IMR-90 (cell line): Measurements from ENCODE around the gene SRGAP2C. TPM values are rescaled to one million over a fixed set of nuclear protein-coding genes. Genes with fewer than 3 reads are reported as not detected.
"Not testable (repeated sequence)": the region's sequence is repeated elsewhere in the genome, so short reads cannot be mapped to it uniquely, and the experiment has no call there.

ENCODE experiments used
- ATAC-seq: fragments of 200-7000 bp; cut with Tn5 transposase; 2 replicates; pipeline ENCODE4 v1.9.1; 2020; ENCODE audit warnings: low read depth, mild to moderate bottlenecking, moderate library complexity
- BruUV-seq: library from RNA; stranded (reverse); fragments of 400-500 nt; replicated peaks from 2 replicates; lab custom pipeline; 2021; lab: Mats Ljungman, UMichigan
- CTCF ChIA-PET: fragments of 300-600 bp; formaldehyde crosslinking; extraction: SDS; loops from one replicate; lab custom pipeline; 2021; ENCODE audit warnings: antibody characterized with exemption; lab: Yijun Ruan, JAX
- POLR2A ChIA-PET: fragments of 300-600 bp; sonication (Branson Sonifier 250); formaldehyde crosslinking; loops from one replicate; lab custom pipeline; 2022; ENCODE audit warnings: antibody characterized with exemption; ENCODE audit not compliant: unreplicated experiment; lab: Charles Lee
- DNase-seq: peaks from one replicate; pipeline ENCODE4 v3.0.0; 2013
- H2AFZ ChIP-seq: replicated peaks from 2 replicates; pipeline ENCODE3; 2013; ENCODE audit warnings: low read length, mild to moderate bottlenecking; ENCODE audit not compliant: poor library complexity
- H2AK5ac ChIP-seq: 2 replicates; pipeline ENCODE4 v1.6.1; 2013; ENCODE audit warnings: low read depth, low read length, inconsistent platforms
- H2AK9ac ChIP-seq: replicated peaks from 2 replicates; pipeline ENCODE3; 2013; ENCODE audit warnings: mild to moderate bottlenecking, low read depth, low read length, moderate library complexity; ENCODE audit not compliant: poor library complexity
- H2BK120ac ChIP-seq: 2 replicates; pipeline ENCODE4 v1.6.1; 2013; ENCODE audit warnings: low read depth, low read length, inconsistent platforms
- H2BK15ac ChIP-seq: 3 replicates; pipeline ENCODE4 v1.6.1; 2013; ENCODE audit warnings: low read depth, low read length, inconsistent platforms
- H2BK20ac ChIP-seq: 2 replicates; pipeline ENCODE4 v1.6.1; 2013; ENCODE audit warnings: low read depth, mild to moderate bottlenecking, inconsistent platforms, low read length, moderate library complexity
- H2BK5ac ChIP-seq: 2 replicates; pipeline ENCODE4 v1.6.1; 2013; ENCODE audit warnings: mild to moderate bottlenecking, low read depth, low read length, inconsistent platforms; ENCODE audit not compliant: poor library complexity, severe bottlenecking
- H3K14ac ChIP-seq: replicated peaks from 2 replicates; pipeline ENCODE4 v1.6.1; 2013; ENCODE audit warnings: low read depth, low read length, inconsistent platforms
- H3K18ac ChIP-seq: 2 replicates; pipeline ENCODE4 v1.6.1; 2013; ENCODE audit warnings: low read depth, low read length, control low read depth
- H3K23ac ChIP-seq: 2 replicates; pipeline ENCODE4 v1.6.1; 2013; ENCODE audit warnings: low read depth, low read length, inconsistent platforms
- H3K27ac ChIP-seq: 2 replicates; pipeline ENCODE4 v1.5.1; 2013; ENCODE audit warnings: mild to moderate bottlenecking, control low read depth, low read length; ENCODE audit not compliant: insufficient read depth
- H3K27me3 ChIP-seq: 2 replicates; pipeline ENCODE4 v1.6.1; 2013; ENCODE audit warnings: low read length; ENCODE audit not compliant: control insufficient read depth, insufficient read depth
- H3K36me3 ChIP-seq: 2 replicates; pipeline ENCODE4 v1.6.1; 2013; ENCODE audit warnings: low read length, mixed read lengths; ENCODE audit not compliant: control insufficient read depth, insufficient read depth
- H3K4ac ChIP-seq: 2 replicates; pipeline ENCODE4 v1.6.1; 2013; ENCODE audit warnings: low read depth, low read length, inconsistent platforms
- H3K4me1 ChIP-seq: 2 replicates; pipeline ENCODE4 v1.6.1; 2013; ENCODE audit warnings: low read length, mixed read lengths; ENCODE audit not compliant: control insufficient read depth, insufficient read depth
- H3K4me2 ChIP-seq: 2 replicates; pipeline ENCODE4 v1.6.1; 2013; ENCODE audit warnings: low read depth, mild to moderate bottlenecking, control low read depth, low read length, moderate library complexity
- H3K4me3 ChIP-seq: 2 replicates; pipeline ENCODE4 v1.5.1; 2013; ENCODE audit warnings: low read depth, mild to moderate bottlenecking, control low read depth, low read length, moderate library complexity; ENCODE audit not compliant: insufficient read depth
- H3K56ac ChIP-seq: 2 replicates; pipeline ENCODE4 v1.6.1; 2013; ENCODE audit warnings: low read length, inconsistent platforms; ENCODE audit not compliant: insufficient read depth; ENCODE audit errors: extremely low read depth
- H3K79me1 ChIP-seq, 2 experiments: 2 replicates each; pipeline ENCODE4 v1.6.1; 2013; ENCODE audit warnings: low read length in 2 of 2, inconsistent platforms in 1 of 2, low read depth in 1 of 2
- H3K9ac ChIP-seq: 2 replicates; pipeline ENCODE4 v1.6.1; 2013; ENCODE audit warnings: low read depth, low read length, control low read depth
- H3K9me1 ChIP-seq: 2 replicates; pipeline ENCODE4 v1.6.1; 2013; ENCODE audit warnings: low read length, inconsistent platforms; ENCODE audit not compliant: insufficient read depth
- H3K9me3 ChIP-seq: 2 replicates; pipeline ENCODE4 v1.6.1; 2013; ENCODE audit warnings: low read length; ENCODE audit not compliant: control insufficient read depth, insufficient read depth
- H4K20me1 ChIP-seq: 2 replicates; pipeline ENCODE4 v1.6.1; 2013; ENCODE audit warnings: low read length, inconsistent platforms; ENCODE audit not compliant: insufficient read depth
- H4K5ac ChIP-seq: 2 replicates; pipeline ENCODE4 v1.6.1; 2013; ENCODE audit warnings: mild to moderate bottlenecking, low read depth, low read length, control low read depth
- H4K8ac ChIP-seq, 2 experiments: 2 replicates each; pipeline ENCODE4 v1.6.1; 2013; ENCODE audit warnings: low read depth in 2 of 2, low read length in 2 of 2, control low read depth in 1 of 2, inconsistent platforms in 1 of 2
- H4K91ac ChIP-seq: 2 replicates; pipeline ENCODE4 v1.6.1; 2013; ENCODE audit warnings: low read depth, low read length, inconsistent platforms; ENCODE audit not compliant: insufficient read depth
- WGBS, 2 experiments: methylation state at CpG; one replicate each; pipeline versions ENCODE4 v1.1.5 to v1.1.7; 2013; ENCODE audit warnings: missing lambda C conversion rate in 2 of 2; ENCODE audit not compliant: insufficient read length in 1 of 2; ENCODE audit errors: extremely low coverage in 2 of 2; 5-methylcytosine and 5-hydroxymethylcytosine counted together
- dilution Hi-C: fragments of 300-500 bp; cut with HindIII; formaldehyde crosslinking; loops from one replicate; pipeline ENCODE4 v1.14.3; 2018; ENCODE audit warnings: low sequenced_read_pairs; ENCODE audit not compliant: unreplicated experiment
- in situ Hi-C: fragments of 300-500 bp; cut with MboI; formaldehyde crosslinking; loops from 3 replicates; pipeline ENCODE4 v1.14.3; 2019; ENCODE audit warnings: low sequenced_read_pairs, inconsistent platforms, mixed read lengths
- intact Hi-C: fragments of 100-400 bp; cut with micrococcal nuclease; formaldehyde crosslinking; loops from 2 replicates; pipeline ENCODE4 v1.10.0; 2022
- polyA plus RNA-seq, 3 experiments: library from polyadenylated mRNA; depleted of rRNA; stranded (reverse); fragments of >200 nt; gene quantifications; 2 replicates each; pipeline ENCODE4 v1.2.3, GENCODE V29; 2012; ENCODE audit warnings: low replicate concordance in 1 of 3
- total RNA-seq: library from RNA; depleted of rRNA; stranded (reverse); fragments of >200 nt; gene quantifications from 2 replicates; pipeline ENCODE4 v1.2.3, GENCODE V29; 2012

The SRGAP2C gene
- total and polyA plus RNA-seq, 2 of the 4 experiments (the other 2 are of a cell fraction): 5.6 to 12.7 TPM

DNA sequence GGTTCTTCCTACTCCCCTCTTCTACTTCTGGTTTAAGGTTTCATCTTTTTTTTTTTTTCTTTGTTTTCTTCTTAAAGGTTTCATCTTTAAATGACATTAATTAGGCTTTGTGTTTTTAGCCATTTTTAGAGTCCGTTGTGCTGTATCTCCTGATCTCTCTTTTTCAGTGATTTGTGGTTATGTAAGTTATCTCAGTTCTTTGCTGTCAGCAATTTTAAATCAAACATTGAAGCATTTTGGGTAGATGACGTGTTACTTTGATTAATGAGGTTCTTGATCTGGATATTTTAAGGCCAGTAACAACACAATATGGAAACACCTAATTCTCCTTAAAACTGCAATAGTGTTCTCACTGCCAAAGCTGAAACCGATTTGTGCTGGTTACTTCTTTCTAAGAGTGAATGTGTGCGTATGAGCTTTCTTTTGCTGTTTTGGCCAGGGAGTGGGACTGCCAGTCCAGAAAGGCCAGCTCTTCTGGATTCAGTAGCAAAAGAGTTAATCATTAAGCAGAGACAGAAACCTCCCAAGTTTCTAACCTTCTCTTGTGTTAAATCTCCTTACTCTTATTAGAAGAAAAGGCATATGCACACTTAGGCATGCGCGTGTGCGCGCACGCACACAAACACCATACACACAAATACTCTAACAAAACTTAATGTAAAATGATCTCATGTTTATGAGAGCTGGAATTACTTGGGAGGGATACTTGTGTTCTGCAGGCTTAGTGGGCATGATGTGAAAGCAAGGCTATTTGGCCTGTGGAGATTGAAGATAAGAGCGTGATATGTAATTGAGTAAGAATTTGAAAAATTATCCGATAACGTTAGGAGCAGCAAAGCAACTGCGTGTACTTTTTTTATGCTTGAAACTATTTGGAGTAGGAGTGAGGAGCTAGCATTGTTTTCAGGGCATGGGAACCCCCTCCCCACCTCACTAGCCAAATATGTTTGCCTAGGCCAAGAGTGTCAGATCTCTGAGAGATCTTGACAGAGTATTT lies 16.5 kb downstream of the SRGAP2C start:
- H2AK9ac ChIP-seq, H3K4me3 ChIP-seq, H4K91ac ChIP-seq, H2AFZ ChIP-seq, H4K8ac ChIP-seq, H3K14ac ChIP-seq, H2BK120ac ChIP-seq, H2AK5ac ChIP-seq, H3K56ac ChIP-seq, H3K36me3 ChIP-seq, H2BK20ac ChIP-seq, H3K27me3 ChIP-seq, H3K4ac ChIP-seq, H4K5ac ChIP-seq, intact Hi-C loops, dilution Hi-C loops, H4K20me1 ChIP-seq, CTCF ChIA-PET, H3K27ac ChIP-seq, H3K9ac ChIP-seq, in situ Hi-C loops, H3K23ac ChIP-seq, H3K9me3 ChIP-seq, H2BK15ac ChIP-seq, H3K4me1 ChIP-seq, H3K9me1 ChIP-seq, H3K79me1 ChIP-seq, POLR2A ChIA-PET, H3K18ac ChIP-seq: not testable (repeated sequence)
- H3K4me2 ChIP-seq: peak overlapping the region; percentile 63; the same call in 1 of the 2 replicates
- ATAC-seq (peak; percentile 72), DNase-seq (peak; percentile 69)
- BruUV-seq: TSS peak; percentile 14
- H2BK5ac ChIP-seq: peak overlapping the region; percentile 13
- no CpG with 5 or more reads among the region's 13 CpGs for WGBS, 2 experiments

DNA sequence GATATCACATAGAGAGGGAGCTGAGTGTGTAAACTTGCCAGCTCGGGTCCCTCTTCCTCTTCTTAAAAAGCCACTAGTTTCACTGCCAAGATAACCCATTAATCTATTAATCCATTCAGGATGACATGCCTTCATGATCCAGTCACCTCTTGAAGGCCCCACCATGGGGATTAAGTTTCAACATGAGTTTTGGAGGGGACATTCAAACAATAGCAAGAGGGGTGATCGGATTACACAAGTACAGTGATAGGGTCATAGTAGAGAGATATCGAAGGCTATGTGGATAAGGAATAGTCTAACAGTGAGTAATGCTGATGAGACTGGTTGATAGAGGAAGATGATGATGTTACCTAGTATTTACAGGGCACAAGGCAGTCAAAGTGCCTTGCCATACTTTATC lies 18.2 kb downstream of the SRGAP2C start:
- dilution Hi-C loops, H3K27ac ChIP-seq, H3K4me1 ChIP-seq, ATAC-seq, H2BK120ac ChIP-seq, H2BK5ac ChIP-seq, H3K79me1 ChIP-seq, H3K14ac ChIP-seq, H3K9me3 ChIP-seq, H3K23ac ChIP-seq, H2AK5ac ChIP-seq, H2BK20ac ChIP-seq, H3K4me2 ChIP-seq, H2BK15ac ChIP-seq, DNase-seq, H3K27me3 ChIP-seq, H3K56ac ChIP-seq, H4K91ac ChIP-seq, intact Hi-C loops, H3K9me1 ChIP-seq, H2AK9ac ChIP-seq, BruUV-seq, H3K18ac ChIP-seq, H4K8ac ChIP-seq, H3K36me3 ChIP-seq, H3K9ac ChIP-seq, in situ Hi-C loops, H4K20me1 ChIP-seq, H3K4me3 ChIP-seq, H3K4ac ChIP-seq, CTCF ChIA-PET, H2AFZ ChIP-seq, POLR2A ChIA-PET, H4K5ac ChIP-seq: not testable (repeated sequence)
- no CpG with 5 or more reads among the region's 3 CpGs for WGBS, 2 experiments
